ENCODE data around the gene LMOD3.

LMOD3 gene

GRCh38 chr3:69091389-69092029 lies 30.9 kb downstream of the LMOD3 start:
- DNase-seq (ENCODE audit: low spot score), result no peak

GRCh38 chr3:69090021-69090420 lies 32.4 kb downstream of the LMOD3 start:
- no peak for DNase-seq (ENCODE audit: low spot score)

GRCh38 chr3:69088063-69088462 lies 34.3 kb downstream of the LMOD3 start:
- DNase-seq (ENCODE audit: low spot score), result peak; percentile 63

GRCh38 chr3:69087030-69087791 lies 35.2 kb downstream of the LMOD3 start:
- no peak for DNase-seq (ENCODE audit: low spot score)

- DNase-seq (ENCODE audit: low spot score), result peak; percentile 78
Measured at GRCh38 chr3:69085833-69086722, 36.3 kb downstream of the LMOD3 start.

GRCh38 chr3:69085168-69085832 lies 37.1 kb downstream of the LMOD3 start:
- peak; percentile 11 for DNase-seq (ENCODE audit: low spot score)

- DNase-seq (ENCODE audit: low spot score), result peak; percentile 96
Measured at GRCh38 chr3:69084326-69085167, 37.8 kb downstream of the LMOD3 start, which contains the start of gene ARL6IP5. TSS of gene ARL6IP5 (plus strand) at chr3:69084937. CDS start at chr3:69085048, 111 bp downstream.

- DNase-seq (ENCODE audit: low spot score), result peak; percentile 92
Measured at GRCh38 chr3:69082805-69083204, 39.6 kb downstream of the LMOD3 start.

- DNase-seq (ENCODE audit: low spot score), result no peak
Measured at GRCh38 chr3:69082361-69082760, 40.0 kb downstream of the LMOD3 start.

- DNase-seq (ENCODE audit: low spot score), result peak; percentile 59
Measured at GRCh38 chr3:69081583-69082262, 40.7 kb downstream of the LMOD3 start.

GRCh38 chr3:69080233-69080920 lies 42.0 kb downstream of the LMOD3 start, which contains the start of gene UBA3:
TSS of gene UBA3 (minus strand) at chr3:69080365. CDS start at chr3:69080353, 12 bp downstream.
- peak; percentile 94 for DNase-seq (ENCODE audit: low spot score)

- no peak for DNase-seq (ENCODE audit: low spot score)
Measured at GRCh38 chr3:69079269-69080159, 42.9 kb downstream of the LMOD3 start.

GRCh38 chr3:69072928-69073327 lies 49.5 kb downstream of the LMOD3 start:
- no peak for DNase-seq (ENCODE audit: low spot score)

- no peak for DNase-seq (ENCODE audit: low spot score)
Measured at GRCh38 chr3:69066121-69066520, 56.3 kb downstream of the LMOD3 start.

- no peak for DNase-seq (ENCODE audit: low spot score)
Measured at GRCh38 chr3:69065318-69065964, 57.0 kb downstream of the LMOD3 start.

GRCh38 chr3:69063636-69064035 lies 58.8 kb downstream of the LMOD3 start:
- DNase-seq (ENCODE audit: low spot score), result no peak

GRCh38 chr3:69059688-69060087 lies 62.7 kb downstream of the LMOD3 start:
- DNase-seq (ENCODE audit: low spot score), result peak; percentile 11

GRCh38 chr3:69058947-69059224 lies 63.5 kb downstream of the LMOD3 start:
- no peak for DNase-seq (ENCODE audit: low spot score)

Data from activated CD4-positive, alpha-beta T cell treated with anti-CD3 and anti-CD28 coated beads, Interleukin-2, Interleukin-4, amounts not matched to agents 100 ng/mL and 50 ng/mL, durations not matched to agents 16 hours and 8 hours (primary cell).